HG03175 (cell line): ENCODE data around the gene DOCK4.
A peak's percentile ranks its signal among the peaks of the same experiment; 100 is the strongest.

Source experiments
- ATAC-seq: cut with Tn5 transposase; IDR thresholded peaks from one replicate; pipeline ENCODE4 v1.9.1; 2021; ENCODE audit warnings: mild to moderate bottlenecking, moderate library complexity; ENCODE audit not compliant: unreplicated experiment

DOCK4 gene

DNA sequence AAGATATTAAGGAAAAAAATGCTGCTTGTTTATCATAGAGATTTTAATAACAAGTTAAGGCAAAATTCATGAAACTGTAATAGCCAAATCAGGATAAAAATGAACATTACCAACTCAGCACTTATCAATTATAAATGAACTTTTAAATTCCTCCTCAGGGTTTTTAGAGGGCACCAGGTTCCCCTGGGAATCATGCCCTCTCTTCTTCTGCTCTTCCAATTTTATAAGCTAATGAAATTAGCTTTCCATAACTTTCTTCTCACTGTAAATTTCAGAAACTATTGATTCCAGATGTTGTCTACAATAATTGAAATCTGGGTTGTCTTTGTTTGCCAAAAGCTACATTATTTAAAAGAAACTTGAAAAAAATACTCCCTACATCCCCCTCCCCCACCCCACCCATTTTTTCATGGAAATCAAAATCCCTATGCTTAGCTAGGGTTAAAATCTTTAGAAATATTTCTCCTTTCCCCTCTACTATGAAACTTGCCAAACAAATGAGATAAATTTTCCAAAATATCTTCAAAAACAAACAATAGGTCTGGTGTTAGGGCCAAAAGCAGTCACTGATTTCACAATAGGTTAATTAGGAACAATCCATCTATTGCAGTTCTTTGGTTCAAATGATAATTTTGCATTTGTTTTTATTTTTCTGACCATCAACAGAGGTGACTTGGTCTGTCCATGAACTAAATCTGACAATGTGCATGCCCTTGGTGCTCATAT is 187.7 kb downstream of the DOCK4 start:
- ATAC-seq, result no peak

DNA sequence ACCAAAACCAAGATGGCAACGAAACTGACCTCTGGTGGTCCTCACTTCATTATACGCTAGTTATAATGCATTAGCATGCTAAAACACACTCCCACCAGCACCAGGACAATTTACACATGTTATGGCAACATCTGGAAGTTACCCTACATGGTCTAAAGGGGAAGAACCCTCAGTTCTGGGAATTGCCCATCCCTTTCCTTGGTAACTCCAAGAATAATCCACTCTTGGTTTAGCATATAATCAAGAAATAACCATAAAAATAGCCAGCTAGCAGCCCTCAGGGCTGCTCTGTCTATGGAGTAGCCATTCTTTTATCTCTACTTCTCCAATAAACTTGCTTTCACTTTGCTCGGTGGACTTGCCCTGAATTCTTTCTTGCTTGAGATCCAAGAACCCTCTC is 191.1 kb downstream of the DOCK4 start:
- no peak for ATAC-seq

DNA sequence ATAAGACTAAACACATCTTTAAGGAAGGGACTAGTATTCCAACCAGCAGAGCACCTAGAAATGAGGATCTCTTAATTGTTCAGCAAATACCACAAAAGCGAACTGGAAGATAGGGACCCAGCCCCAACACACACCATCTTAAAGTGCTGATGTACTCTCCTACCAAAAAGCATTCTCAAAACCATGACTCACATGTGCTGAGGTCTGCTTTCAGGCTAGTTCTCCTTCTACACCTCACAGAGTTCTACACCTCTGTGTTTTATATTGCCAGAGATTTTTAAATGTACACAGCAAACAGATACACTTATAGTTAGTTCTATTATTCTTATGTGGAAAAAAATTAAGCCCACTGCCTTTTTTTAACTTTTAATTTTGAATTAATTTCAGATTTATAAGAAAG is 191.9 kb downstream of the DOCK4 start:
- ATAC-seq, result no peak

DNA sequence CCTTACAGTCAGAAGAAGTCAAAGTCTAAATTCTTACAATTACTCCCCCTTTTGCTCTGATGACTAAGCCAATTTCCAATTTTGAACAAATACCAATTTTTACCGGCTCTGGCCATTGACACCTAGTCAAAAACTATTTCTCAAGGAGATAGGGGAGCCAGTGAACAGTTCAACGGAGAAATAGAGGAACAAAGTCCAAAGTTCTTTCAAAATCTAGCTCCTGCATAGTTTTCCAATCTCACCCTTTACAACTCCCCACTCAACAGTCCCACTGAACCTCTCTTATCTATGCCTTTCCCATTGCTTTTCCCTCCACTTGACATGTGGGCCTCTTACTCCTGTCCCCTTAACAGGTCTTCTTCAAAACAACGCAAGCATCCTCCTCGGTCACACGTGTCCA is 192.9 kb downstream of the DOCK4 start:
- ATAC-seq, result no peak

DNA sequence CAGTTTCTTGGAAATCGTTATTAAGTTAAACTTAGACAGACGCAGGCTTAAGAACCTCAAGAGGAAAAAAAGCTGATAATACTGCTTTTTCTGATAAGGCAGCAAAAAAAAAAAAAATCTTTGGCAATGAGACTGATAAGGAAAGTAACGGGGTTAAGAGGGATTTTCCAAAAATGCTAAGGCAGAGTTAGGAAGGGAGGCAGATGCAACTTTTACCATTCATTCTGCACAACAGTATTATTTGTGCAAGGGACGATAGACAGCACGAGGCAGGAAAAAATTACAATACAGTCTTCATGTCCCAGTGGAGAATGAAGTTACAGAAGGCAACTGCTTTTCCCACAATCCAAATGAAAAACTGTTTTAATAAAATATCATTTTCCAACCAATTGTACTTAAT is 194.0 kb downstream of the DOCK4 start:
- no peak for ATAC-seq

DNA sequence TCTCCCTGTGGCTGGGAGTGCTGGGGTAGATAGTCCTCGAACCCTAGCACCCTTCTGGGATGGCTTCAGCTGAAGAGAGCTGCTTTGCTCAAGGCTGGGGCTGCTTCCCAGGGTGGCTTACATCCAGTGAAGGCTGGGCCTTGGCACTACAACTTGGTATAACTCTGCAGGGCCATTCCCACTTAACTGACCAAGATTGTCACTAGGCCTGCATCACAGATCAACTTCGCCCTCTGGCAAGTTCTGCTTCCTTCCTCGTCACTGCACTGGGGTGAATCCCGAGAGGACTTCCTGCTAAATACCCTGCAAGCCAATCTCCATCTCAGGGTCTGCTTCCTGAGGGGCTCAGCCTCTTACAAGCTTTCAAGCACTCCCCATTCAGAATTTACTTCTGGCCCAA is 195.2 kb downstream of the DOCK4 start:
- no peak for ATAC-seq

DNA sequence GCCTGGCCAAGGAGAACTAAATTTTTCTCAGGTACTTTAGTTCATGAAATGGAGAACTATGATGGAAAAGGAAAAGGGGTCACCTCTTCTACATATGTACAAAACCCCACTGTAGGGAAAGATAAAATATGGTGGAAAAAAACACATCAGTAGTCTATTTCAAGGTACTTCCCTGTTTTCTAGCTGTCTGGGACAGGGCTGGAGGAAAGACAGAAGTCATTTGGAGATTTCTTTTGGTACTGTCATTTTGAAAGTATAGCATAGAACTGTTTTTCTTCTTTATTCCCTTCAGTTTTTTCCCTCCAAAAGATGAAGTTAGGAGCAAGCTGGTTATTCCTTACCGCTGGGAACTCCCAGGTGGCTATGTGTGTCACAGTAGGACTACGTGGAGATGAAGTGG is 196.1 kb downstream of the DOCK4 start:
- no peak for ATAC-seq

DNA sequence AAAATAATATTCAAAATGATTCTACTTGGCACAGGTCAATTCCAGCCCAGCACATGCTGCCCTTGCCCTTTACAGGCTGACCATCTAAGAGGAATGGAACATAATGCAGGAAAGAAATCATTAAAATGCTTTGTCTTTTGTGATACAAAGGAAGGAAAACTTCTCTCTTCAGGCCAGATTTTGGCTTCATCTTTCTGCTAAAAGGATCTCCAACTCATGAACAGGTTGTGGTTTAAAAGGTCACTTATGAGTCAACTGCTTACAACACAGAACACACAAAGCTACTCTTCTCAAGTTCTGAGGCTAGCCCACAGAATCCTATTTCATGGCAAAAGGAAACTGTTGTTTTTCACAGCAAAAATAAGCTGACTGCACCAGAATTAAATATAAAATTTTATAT is 197.1 kb downstream of the DOCK4 start:
- ATAC-seq, result peak; percentile 72

DNA sequence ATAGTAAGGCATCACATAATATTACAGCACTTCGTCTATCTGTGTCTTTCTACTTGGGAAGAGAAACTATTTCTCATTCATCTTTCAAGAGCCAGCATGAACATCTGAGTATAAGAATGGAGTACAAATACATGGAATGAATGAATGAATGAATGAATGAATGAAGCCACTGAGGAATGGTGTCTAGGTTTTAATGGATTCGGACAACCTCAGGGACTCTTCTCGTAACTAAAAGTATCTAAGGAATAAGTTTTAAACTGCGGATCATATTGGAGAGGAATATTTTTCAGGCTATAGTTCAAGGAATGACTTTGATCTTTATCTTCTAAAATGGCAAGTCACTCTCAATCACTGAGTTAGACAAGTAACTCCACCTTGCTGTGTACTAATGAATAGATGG is 199.0 kb downstream of the DOCK4 start:
- ATAC-seq, result no peak

DNA sequence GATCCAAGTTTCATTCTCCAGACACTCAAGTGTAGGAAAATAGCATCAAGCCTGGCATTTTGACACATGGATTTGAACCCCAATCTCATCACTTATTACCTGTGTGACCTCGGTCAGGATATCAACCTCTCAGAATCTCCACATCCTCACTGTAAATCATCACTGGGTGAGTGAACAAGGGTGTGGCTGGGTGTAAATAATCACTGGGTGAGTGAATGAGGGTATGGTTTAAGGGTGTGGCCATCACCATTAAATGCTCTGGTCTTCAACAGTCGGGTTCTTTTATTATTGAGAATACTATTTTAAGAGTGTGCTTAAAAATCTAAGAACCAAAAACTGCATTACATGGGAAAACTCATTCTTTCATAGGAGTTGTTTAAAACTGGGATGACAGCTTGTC is 200.1 kb downstream of the DOCK4 start:
- ATAC-seq, result no peak

DNA sequence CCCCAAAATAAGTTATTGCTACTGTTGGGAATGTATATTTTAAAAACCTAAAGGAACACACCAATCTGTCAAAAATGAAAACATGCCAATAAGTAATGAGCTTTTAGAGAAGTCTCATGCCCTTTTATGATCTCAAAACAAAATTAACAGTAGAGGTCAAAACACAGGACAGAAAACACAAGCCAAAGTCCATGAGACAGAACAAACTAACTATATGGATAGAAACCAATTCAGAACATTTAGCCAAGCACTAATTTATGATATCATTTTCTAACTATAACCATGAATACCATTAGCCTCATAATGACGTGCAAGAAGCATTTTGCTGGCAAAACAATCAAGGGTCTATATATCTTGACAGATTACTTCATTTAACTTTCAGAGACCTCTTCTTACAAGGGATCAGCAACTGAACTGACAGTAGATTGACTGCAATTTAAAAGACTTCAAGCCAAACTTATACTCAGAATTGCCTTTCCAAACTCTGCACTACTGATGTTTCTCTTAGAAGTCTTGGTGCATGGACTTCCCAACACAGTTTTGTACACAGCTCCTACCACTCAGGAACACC is 200.9 kb downstream of the DOCK4 start:
- no peak for ATAC-seq

DNA sequence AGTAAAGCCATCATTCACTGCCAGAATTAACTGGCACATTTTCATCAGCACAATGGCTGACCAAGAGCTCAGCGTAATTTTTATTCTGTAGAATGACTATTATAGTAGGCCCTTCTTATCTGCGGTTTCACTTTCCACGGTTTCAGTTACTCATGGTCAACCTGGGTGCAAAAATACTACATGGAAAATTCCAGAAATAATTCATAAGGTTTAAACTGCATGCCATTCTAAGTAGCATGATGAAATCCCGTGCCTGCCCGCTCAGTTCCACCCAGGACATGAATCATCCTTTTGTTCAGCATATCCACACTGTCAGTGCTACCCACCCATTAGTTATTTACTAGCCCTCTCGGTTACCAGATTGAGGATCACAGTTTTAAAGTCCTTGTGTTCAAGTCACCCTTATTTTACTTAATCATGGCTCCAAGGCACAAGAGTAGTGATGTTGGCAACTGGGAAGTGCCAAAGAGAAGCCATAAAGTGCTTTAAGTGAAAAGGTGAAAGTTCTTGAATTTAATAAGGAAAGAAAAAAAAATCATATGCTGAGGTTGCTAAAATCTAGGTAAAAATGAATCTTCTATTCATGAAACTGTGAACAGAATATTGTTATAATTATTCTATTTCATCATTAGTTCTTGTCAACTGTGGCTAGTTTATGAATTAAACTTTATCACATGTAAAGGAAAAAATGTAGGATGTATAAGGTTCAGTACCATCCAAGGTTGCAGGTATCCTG is 204.9 kb downstream of the DOCK4 start:
- no peak for ATAC-seq

DNA sequence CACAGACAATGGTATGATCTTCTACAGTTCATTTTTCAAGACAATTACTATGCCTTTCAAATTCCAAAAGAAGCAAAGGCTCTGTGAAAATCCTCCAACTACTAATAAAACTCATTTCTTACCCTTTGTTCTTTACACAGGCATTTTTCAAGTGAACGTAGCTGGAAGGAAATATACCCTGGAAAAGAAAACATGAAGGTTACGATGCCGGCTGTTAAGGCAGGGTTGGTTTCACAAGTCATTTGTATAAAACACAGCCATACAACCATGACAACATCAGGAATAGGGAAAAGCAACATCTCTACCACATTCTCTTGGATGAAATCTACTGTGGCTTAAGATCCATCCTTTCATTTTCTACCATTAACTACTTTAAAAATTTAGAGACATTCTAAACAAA is 207.9 kb downstream of the DOCK4 start:
- ATAC-seq, result no peak

DNA sequence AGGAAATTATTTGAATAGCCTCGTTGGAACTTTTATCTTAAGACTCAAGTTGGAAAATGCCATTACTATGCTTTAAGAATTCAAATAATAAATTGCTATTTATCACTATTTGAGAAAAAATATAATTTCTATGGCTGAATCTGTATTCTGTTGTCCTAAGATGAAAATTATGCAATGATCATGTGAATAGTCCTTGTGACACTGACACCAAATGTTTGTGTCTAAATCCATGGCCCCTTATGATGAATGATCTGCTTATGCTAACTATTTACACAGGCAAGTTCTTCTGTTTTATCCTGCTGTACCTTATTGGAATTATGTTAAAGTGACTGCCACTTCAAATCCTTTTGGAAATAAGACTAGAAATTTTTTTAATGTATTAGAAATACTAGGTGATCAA is 208.7 kb downstream of the DOCK4 start:
- ATAC-seq, result no peak

DNA sequence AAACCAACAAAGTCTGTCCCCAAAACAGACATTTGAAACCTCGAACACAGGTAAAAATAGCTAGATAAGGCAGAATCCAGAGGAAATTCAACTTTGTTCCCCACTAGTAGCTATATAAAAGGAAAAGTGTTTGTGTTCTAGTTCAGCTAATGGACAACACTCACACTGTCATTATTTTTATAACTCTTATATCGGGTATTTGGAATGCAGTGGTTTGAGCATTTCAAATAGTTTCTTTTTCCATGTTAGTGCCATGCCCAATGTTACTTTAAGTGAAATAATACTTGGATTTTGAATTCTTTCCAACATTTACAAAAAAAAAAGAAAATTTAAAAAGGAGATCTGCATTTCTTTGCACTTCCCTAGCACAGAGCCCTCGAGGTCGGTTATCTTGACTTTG is 213.6 kb downstream of the DOCK4 start:
- ATAC-seq, result no peak

DNA sequence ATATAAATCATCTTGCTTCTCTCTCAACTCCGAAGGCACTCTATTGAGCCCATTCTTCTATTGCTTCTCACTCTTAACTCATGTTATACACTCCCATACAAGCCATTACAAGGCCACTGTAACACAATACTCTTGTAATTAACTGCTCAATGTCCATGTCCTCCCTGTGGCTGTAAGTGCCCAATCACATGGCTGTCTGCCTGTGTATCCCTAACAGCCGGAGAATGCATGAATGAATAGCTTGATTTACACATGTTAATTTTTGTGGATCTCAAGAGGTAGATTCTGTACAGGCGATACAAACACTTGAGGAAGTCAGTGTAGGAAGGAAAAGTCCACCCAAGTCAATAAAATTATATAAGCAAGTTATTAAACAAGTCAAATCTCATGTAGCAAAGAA is 215.6 kb downstream of the DOCK4 start:
- no peak for ATAC-seq

DNA sequence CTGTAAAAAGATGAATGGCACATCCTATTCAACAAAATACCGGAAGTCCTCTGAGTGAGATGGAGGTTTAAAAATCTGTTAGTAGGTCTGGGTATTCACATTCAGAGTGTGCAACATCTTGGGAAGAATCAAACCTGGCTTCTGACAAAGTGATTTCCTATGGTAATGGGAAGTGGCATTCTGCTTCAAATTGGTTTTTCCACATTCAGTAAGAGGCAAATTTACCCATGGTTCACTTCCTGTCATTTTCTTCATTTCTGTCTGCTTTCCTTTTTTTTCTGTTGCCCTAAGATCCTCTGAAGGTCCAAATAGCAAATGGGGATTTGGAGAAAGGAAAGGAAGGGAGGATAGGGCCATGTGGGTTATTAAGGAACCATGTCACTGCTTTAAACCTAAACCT is 218.3 kb downstream of the DOCK4 start:
- no peak for ATAC-seq

DNA sequence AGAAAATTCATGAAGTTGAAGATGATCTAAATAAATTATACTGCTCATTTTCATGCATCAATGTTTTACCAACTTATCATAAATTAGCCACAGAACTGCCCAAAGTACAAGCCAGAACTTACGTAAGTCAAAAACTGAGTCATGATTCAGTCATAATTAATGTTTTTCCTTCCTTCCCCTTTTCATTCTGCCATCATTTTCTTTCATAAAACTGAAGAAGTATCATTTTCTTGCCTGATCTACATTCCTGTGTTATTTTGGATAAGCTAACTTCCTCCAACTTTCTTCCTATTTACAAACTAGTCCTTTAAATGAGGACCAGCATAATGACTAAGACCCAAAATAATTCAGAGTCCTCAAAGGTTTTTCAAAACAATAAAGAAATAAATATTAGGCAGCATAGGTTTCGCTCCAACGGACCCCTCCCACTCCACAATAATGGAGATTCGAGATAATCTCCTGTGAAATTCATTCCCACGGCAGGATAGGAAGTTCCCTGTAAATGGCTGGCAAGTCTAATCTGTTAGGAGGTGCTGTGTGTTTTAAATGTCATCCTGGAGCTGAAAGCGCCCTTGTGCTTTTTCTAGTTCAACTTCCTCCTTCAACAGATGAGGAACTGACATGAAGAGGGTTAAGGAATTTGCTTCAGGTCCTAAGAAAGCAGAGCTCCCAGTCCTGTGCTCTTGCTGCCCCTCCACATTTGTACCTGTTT is 218.9 kb downstream of the DOCK4 start:
- no peak for ATAC-seq

DNA sequence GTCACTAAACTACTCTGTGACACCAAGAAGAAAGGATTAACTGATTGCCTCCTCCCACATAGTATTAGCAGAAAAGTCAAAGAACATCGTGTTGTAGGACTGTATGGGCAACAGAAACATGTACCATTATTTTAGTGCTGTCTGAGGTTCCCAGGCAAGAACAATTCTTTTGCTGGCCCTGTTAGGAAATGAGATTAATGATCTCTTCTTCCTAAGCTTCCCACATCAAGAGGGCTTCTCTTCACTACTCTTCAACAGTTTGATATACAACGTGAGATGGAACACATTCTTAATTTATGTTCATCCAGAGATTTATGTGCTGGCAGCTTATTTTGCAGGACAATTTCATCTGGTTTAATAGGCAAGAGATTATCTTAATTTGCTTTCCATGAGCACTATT is 219.6 kb downstream of the DOCK4 start:
- ATAC-seq, result no peak

DNA sequence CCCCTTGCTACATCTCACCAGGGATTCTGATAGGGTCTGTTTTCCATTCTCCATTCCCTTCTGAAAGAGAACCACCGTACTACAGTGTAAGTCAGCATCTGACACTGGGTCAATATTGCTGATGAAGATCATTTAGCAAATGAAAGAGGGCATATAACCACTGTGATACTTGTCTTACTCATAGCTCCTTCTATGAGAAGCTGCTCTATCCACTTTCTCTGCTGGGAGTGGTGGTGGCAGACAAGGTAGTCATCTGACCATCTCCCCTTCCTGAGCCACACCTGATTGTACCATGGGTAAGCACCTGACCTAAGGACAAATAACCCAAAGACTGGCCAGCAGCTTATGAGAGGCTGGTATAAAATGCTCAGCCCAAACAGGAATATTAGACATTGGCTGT is 220.4 kb downstream of the DOCK4 start:
- no peak for ATAC-seq

DNA sequence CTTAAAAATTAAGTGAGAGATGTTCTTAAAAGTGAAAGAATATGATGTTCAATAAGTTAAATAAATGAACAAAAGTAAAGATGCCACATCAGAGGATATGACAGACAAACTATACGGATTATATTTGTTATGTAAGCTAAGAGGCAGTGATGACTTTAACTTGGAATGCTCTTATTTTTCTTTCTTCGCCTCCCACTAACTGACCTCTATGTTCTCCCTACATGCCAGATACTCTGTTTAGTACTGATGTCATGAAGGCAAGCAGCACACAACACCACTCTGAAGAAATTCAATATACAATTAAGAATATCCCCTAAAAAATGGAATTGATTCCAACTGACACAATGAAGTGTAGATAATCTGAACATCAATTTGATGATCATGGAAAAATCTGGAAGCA is 223.4 kb downstream of the DOCK4 start:
- no peak for ATAC-seq

DNA sequence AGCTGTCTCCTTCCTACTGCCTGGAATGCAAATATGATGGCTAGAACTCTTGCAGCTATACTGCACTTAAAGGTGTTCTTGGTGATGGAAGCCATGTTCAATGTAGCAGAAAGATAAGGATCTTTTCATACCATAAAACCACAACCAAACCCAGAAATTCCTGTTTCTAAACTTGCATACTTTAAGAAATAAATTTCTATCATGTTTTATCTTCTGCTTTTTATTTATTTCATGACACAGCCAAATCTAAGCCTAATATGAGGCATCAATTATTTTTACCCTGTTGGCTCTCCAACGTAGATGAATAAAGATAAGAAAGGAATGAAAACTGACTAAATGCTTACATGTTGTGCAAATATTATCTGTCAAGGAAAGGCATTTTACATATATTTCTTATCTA is 224.1 kb downstream of the DOCK4 start:
- ATAC-seq, result no peak
